T-cell (primary cell): ENCODE data around the gene PRF1. TPM values are rescaled to one million over a fixed set of nuclear protein-coding genes. Genes with fewer than 3 reads are reported as not detected.

Experiments
- ATAC-seq, 4 experiments: fragments of 200-7000 bp in 3 of 4; fragments of 150-1000 bp in 1 of 4; cut with Tn5 transposase; replicated peaks in 1 of 4; 1 replicate in 3 of 4; 2 replicates in 1 of 4; pipeline ENCODE4 v1.10.0; 2021; ENCODE audit warnings: moderate library complexity in 3 of 4, mild to moderate bottlenecking in 2 of 4, moderate number of reproducible peaks in 1 of 4
- CTCF ChIA-PET, 2 donors: fragments of 300-600 bp; sonication (Branson Sonifier 250); formaldehyde crosslinking; loops; one replicate each; lab custom pipeline; 2022; ENCODE audit warnings: antibody characterized with exemption in 2 of 2; lab: Charles Lee
- POLR2A ChIA-PET, 2 donors: fragments of 300-600 bp; sonication (Branson Sonifier 250); formaldehyde crosslinking; loops; one replicate each; lab custom pipeline; 2022; ENCODE audit warnings: antibody characterized with exemption in 2 of 2; lab: Charles Lee
- DNase-seq, 35 experiments: peaks; one replicate each; pipeline versions ENCODE4 v3.0.0 to v3.0.0-alpha.2; 2013 to 2023
- H3K27ac ChIP-seq: one replicate; pipeline ENCODE4 v1.5.1; 2013; ENCODE audit warnings: low read length
- H3K27me3 ChIP-seq, 2 experiments: replicated peaks in 1 of 2; 1 replicate in 1 of 2; 2 replicates in 1 of 2; pipeline versions ENCODE4 v1.6.1 to v1.7.0; 2013; ENCODE audit warnings: low read length in 1 of 2, mixed read lengths in 1 of 2; ENCODE audit not compliant: control insufficient read depth in 2 of 2, insufficient read depth in 2 of 2; ENCODE audit errors: extremely low read depth in 1 of 2
- H3K36me3 ChIP-seq, 2 donors: 1 replicate in 1 of 2; 2 replicates in 1 of 2; pipeline versions ENCODE4 v1.6.1 to v1.7.0; 2013; ENCODE audit warnings: low read length in 1 of 2; ENCODE audit not compliant: control insufficient read depth in 2 of 2, insufficient read depth in 1 of 2; ENCODE audit errors: extremely low read depth in 1 of 2
- H3K4me1 ChIP-seq, 2 experiments: 1 replicate in 1 of 2; 2 replicates in 1 of 2; pipeline versions ENCODE4 v1.6.1 to v1.7.0; 2013; ENCODE audit warnings: low read length in 2 of 2, mixed read lengths in 1 of 2; ENCODE audit not compliant: insufficient read depth in 2 of 2, control insufficient read depth in 1 of 2; ENCODE audit errors: extremely low read depth in 1 of 2
- H3K4me3 ChIP-seq, 2 donors: 1 replicate in 1 of 2; 2 replicates in 1 of 2; pipeline versions ENCODE4 v1.5.1 to v1.7.0; 2013; ENCODE audit warnings: mild to moderate bottlenecking in 2 of 2, low read length in 1 of 2, moderate library complexity in 1 of 2; ENCODE audit not compliant: control insufficient read depth in 1 of 2; ENCODE audit errors: extremely low read depth in 1 of 2
- H3K9me3 ChIP-seq: 2 replicates; pipeline ENCODE4 v1.7.0; 2013
- H3K27ac Mint-ChIP-seq, 2 donors: one replicate each; pipeline ENCODE4 v1.8.0; 2020 to 2021; ENCODE audit warnings: mild to moderate bottlenecking in 2 of 2, mixed read lengths in 2 of 2
- H3K27me3 Mint-ChIP-seq, 2 donors: one replicate each; pipeline ENCODE4 v1.8.0; 2021 to 2022; ENCODE audit warnings: mixed read lengths in 2 of 2
- H3K36me3 Mint-ChIP-seq: one replicate; pipeline ENCODE4 v1.8.0; 2021; ENCODE audit warnings: mixed read lengths
- H3K4me1 Mint-ChIP-seq, 3 donors: one replicate each; pipeline ENCODE4 v1.8.0; 2020 to 2022; ENCODE audit warnings: mixed read lengths in 3 of 3, mild to moderate bottlenecking in 1 of 3
- H3K4me3 Mint-ChIP-seq, 3 donors: one replicate each; pipeline ENCODE4 v1.8.0; 2020 to 2022; ENCODE audit warnings: mild to moderate bottlenecking in 3 of 3, mixed read lengths in 3 of 3, moderate library complexity in 3 of 3
- H3K9me3 Mint-ChIP-seq, 3 donors: one replicate each; pipeline ENCODE4 v1.8.0; 2020 to 2022; ENCODE audit warnings: mixed read lengths in 3 of 3
- WGBS: methylation state at CpG from one replicate; pipeline ENCODE4 v1.1.5; 2013; ENCODE audit warnings: missing lambda C conversion rate; ENCODE audit not compliant: insufficient coverage; 5-methylcytosine and 5-hydroxymethylcytosine counted together
- total RNA-seq, 35 experiments: library from RNA in 6 of 35; stranded (reverse) in 6 of 35; fragments of 120-200 nt in 1 of 35; gene quantifications; one replicate each; pipeline versions ENCODE4 v1.2.1 to v1.2.4 and lab custom pipeline; 2013 to 2026

PRF1 gene
- total RNA-seq, 5 donors from 2014 or later (not counting 1 experiment from before 2014, with no cell fraction given), result 32.6 to 146 (median 63.0) TPM

DNA sequence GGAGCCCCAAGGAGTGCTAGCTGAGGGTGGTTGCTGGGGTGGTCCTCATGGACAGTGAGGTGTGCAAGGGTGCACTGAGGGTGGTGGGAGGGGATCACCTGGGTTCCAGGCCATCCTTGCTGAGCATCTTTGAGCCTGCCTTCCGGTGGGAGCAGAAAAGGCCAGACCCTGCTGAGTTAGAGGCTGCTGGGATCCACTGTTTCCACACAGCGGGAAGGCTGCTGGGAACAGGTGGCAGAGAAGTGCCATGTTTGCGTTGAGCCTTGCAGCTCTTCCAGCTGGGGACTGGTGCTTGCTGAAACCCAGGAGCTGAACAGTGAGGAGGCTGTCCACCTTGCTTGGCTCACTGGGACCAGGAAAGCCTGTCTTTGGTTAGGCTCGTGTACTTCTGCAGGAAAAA lies 34.9 kb downstream of the PRF1 start:
- Histone ChIP-seq H3K27me3 (peaks cover 0 to 3% of the 10 kb centered on the region in 2 experiments), H3K9me3 (no peaks in the 10 kb centered on the region), H3K4me1 (peaks cover 0 to 24% of the 10 kb centered on the region in 2 experiments), H3K36me3 (no peaks in the 10 kb centered on the region), H3K4me3 (no peak overlapping the region), H3K27ac (no peak overlapping the region)
- Mint-ChIP-seq H3K36me3 (no peaks in the 10 kb centered on the region), H3K9me3 (no peaks in the 10 kb centered on the region), H3K27ac (no peak overlapping the region), H3K4me1 (peaks cover 4 to 15% (median 13%) of the 10 kb centered on the region in 3 donors), H3K27me3 (no peaks in the 10 kb centered on the region), H3K4me3 (no peak overlapping the region)
- CTCF ChIA-PET, result no interaction called here
- ATAC-seq, result no peak
- DNase-seq, result no peak
- POLR2A ChIA-PET, result no interaction called here
- 98% methylated on average over 3 of the region's 4 CpGs for WGBS

DNA sequence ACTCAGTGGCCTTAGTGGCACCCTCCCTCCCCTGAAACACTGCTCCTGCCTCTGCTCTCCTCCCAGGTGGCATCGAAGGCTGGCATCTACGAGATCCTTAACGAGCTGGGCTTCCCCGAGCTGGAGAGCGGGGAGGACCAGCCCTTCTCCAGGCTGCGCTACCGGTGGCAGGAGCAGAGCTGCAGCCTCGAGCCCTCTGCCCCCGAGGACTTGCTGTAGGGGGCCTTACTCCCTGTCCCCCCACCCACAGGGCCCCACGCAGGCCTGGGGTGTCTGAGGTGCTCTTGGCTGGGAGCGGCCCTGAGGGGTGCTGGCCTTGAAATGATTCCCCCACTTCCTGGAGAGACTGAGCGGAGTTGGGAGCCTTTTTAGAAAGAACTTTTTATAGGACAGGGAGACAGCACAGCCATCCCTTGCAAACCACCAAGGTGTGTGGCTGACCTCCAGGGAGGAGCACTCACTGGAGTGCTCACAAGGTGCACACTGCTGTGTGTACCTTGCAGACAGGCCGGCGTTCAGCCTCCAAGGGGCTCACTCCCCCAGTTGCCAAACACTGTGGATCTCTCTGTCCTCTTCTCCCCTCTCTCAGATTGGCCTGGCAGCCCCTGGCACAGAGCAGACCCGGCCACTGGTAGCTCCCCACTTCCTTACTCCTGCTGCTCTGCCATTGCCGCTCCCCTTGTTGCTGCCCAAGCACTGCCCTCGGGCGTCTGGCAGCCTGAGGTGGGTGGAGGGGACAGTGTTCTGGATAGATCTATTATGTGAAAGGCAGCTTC lies 35.8 kb downstream of the PRF1 start:
- peaks cover 0 to 3% of the 10 kb centered on the region in 2 experiments for H3K27me3 ChIP-seq
- H3K4me3 ChIP-seq, result no peak overlapping the region
- no peaks in the 10 kb centered on the region for H3K9me3 ChIP-seq
- Mint-ChIP-seq H3K36me3 (no peaks in the 10 kb centered on the region), H3K27me3 (no peaks in the 10 kb centered on the region), H3K9me3 (no peaks in the 10 kb centered on the region), H3K4me3 (no peak overlapping the region), H3K4me1 (peaks cover 4 to 19% (median 13%) of the 10 kb centered on the region in 3 donors), H3K27ac (no peak overlapping the region)
- POLR2A ChIA-PET, result no interaction called here
- H3K4me1 ChIP-seq, result peaks cover 0 to 29% of the 10 kb centered on the region in 2 experiments
- ATAC-seq (no peak), DNase-seq (no peak)
- no peaks in the 10 kb centered on the region for H3K36me3 ChIP-seq
- CTCF ChIA-PET, result no interaction called here
- no peak overlapping the region for H3K27ac ChIP-seq
- 97% methylated on average over 5 of the region's 18 CpGs for WGBS

DNA sequence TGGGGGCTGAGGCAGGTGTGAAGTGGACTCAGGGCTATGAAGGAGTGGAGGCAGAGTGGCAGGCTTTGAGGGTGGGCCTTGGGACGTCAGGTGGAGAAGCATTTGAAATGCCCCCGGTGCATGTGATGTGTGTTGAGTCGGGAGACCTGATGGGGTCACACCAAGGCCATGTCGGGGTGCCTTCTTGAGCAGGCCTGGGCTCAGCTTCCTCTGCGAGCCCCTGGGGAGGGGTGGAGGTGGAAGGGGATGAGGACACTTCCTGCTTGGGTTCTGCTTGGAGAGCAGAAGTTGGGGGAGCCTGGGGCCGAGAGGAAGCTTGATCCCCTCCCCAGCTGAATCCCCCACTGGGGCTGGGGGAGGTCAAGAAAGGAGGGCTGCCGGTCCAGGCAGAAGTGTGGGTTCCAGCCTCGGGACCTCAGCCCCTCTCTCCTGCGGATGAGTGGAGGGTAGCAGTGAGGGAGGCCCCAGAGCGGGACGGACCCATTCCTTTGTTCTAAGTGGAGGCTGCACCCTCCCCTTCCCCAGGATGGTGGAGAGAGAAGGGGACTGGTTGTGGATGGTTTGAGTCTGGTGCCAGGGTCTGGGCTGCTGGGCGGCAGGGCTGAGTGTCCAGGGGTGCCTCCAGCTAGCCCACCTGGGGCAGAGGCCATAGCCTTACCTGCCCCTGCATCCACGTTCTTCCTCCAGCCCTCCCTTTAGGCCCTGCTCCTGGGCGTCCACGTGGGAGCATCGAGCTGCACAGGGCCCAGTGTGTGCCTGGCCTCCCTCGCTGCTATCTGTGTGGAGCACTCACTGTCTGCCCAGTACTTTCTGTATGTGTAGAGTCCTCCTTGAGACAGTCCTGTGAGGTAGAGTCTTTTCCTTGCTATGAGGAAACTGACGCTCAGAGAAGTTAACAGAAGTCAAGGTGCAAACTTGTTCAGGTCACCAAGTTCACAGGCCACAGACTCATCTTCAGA lies 36.7 kb downstream of the PRF1 start:
- Mint-ChIP-seq H3K27ac (no peak overlapping the region), H3K4me3 (no peak overlapping the region), H3K9me3 (no peaks in the 10 kb centered on the region), H3K4me1 (peaks cover 4 to 22% (median 13%) of the 10 kb centered on the region in 3 donors), H3K27me3 (no peaks in the 10 kb centered on the region), H3K36me3 (no peaks in the 10 kb centered on the region)
- Histone ChIP-seq H3K27ac (no peak overlapping the region), H3K36me3 (no peaks in the 10 kb centered on the region), H3K9me3 (no peaks in the 10 kb centered on the region), H3K27me3 (peaks cover 0 to 3% of the 10 kb centered on the region in 2 experiments), H3K4me1 (peaks cover 0 to 29% of the 10 kb centered on the region in 2 experiments), H3K4me3 (no peak overlapping the region)
- ATAC-seq (no peak), DNase-seq (no peak)
- ChIA-PET CTCF (no interaction called here), POLR2A (no interaction called here)
- 84% methylated on average over 11 of the region's 18 CpGs for WGBS

DNA sequence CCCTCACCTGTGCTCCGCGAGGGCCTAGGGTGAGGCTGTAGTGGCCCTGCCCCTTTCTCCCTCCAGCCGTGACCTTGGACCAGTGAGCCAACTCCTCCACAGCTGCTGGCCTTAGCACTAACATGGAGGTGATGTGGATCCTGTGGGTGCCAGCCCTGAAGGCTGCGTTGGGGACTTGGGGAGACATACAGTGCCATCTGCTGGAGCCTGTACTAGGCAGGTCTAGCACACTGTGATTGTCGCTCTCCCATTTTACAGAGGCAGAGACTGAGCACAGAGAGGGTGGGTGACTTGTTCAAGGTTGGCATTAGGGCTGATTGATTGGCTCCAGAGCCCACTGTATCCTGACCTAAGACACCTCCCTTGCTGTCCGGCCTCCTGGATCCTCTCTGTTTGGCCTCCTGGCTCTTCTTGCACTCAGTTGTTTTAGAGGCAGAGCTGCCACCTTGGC lies 37.6 kb downstream of the PRF1 start:
- H3K4me1 ChIP-seq, result peaks cover 0 to 32% of the 10 kb centered on the region in 2 experiments
- no peak overlapping the region for H3K4me3 ChIP-seq
- no peaks in the 10 kb centered on the region for H3K9me3 ChIP-seq
- Mint-ChIP-seq H3K4me1 (peaks cover 4 to 22% (median 13%) of the 10 kb centered on the region in 3 donors), H3K27ac (no peak overlapping the region), H3K9me3 (no peaks in the 10 kb centered on the region), H3K4me3 (no peak overlapping the region), H3K27me3 (no peaks in the 10 kb centered on the region), H3K36me3 (no peaks in the 10 kb centered on the region)
- WGBS, result 86% methylated on average over 5 of the region's 6 CpGs
- ATAC-seq, result no peak
- no peaks in the 10 kb centered on the region for H3K36me3 ChIP-seq
- ChIA-PET CTCF (no interaction called here), POLR2A (no interaction called here)
- no peak overlapping the region for H3K27ac ChIP-seq
- DNase-seq, result peak in 1 of 35 experiments; percentile 39
- H3K27me3 ChIP-seq, result peaks cover 0 to 3% of the 10 kb centered on the region in 2 experiments

DNA sequence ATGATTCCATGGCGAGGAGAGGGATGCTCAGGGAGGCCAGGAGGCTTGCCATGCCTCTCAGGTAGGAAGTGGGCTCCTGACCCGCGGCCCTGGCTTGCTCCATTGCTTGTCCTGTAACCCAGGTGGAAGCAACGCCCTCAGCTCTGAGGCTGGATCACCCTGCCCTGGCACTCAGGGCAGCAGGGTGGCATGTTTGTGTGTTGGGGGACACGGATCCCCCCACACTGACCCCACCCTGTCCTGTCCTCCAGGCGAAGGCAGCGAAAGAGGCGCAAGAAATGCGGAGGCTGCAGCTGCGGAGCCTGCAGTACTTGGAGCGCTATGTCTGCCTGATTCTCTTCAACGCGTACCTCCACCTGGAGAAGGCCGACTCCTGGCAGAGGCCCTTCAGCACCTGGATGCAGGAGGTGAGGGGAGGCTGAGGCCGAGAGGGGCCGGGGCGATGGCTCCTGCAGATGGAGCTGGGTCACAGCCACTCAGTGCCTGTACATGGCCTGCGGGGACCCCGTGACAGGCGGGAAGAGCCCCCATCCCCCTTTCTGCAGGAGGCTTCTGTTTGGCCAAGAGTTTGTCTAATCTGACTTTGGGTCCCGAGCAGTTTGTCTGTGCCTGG lies 38.3 kb downstream of the PRF1 start:
- Mint-ChIP-seq H3K4me3 (no peak overlapping the region), H3K4me1 (peaks cover 5 to 23% (median 13%) of the 10 kb centered on the region in 3 donors), H3K27me3 (no peaks in the 10 kb centered on the region), H3K9me3 (no peaks in the 10 kb centered on the region), H3K36me3 (no peaks in the 10 kb centered on the region), H3K27ac (no peak overlapping the region)
- Histone ChIP-seq H3K27ac (no peak overlapping the region), H3K4me3 (no peak overlapping the region), H3K27me3 (peaks cover 0 to 3% of the 10 kb centered on the region in 2 experiments), H3K36me3 (no peaks in the 10 kb centered on the region), H3K4me1 (peaks cover 0 to 34% of the 10 kb centered on the region in 2 experiments), H3K9me3 (no peaks in the 10 kb centered on the region)
- DNase-seq (no peak), ATAC-seq (no peak)
- ChIA-PET CTCF (no interaction called here), POLR2A (no interaction called here)
- WGBS, result 96% methylated on average over 12 of the region's 21 CpGs

GRCh38 chr10:70563230-70563629 lies 39.3 kb downstream of the PRF1 start:
- no peak for DNase-seq
- H3K4me3 Mint-ChIP-seq, result no peak overlapping the region
- no peaks in the 10 kb centered on the region for H3K9me3 ChIP-seq
- ChIA-PET POLR2A (no interaction called here), CTCF (no interaction called here)
- H3K27me3 Mint-ChIP-seq, result no peaks in the 10 kb centered on the region
- peaks cover 0 to 3% of the 10 kb centered on the region in 2 experiments for H3K27me3 ChIP-seq
- peaks cover 10 to 32% (median 21%) of the 10 kb centered on the region in 3 donors for H3K4me1 Mint-ChIP-seq
- no peaks in the 10 kb centered on the region for H3K36me3 ChIP-seq
- no peak overlapping the region for H3K27ac ChIP-seq
- H3K4me1 ChIP-seq, result peaks cover 0 to 39% of the 10 kb centered on the region in 2 experiments
- no peak overlapping the region for H3K4me3 ChIP-seq
- no peaks in the 10 kb centered on the region for H3K9me3 Mint-ChIP-seq
- no peak overlapping the region for H3K27ac Mint-ChIP-seq
- WGBS, result 82% methylated on average over 7 of the region's 7 CpGs
- H3K36me3 Mint-ChIP-seq, result no peaks in the 10 kb centered on the region
- ATAC-seq, result no peak
